ENCODE data around the gene NOTCH1.

The NOTCH1 gene

GRCh38 chr9:136522314-136523237, 23.3 kb downstream of the NOTCH1 start:
- POLR2A ChIA-PET, result interaction anchor here (1.5 kb wide), 1 partner anchor 17 kb away, joined by 4 read pairs; no protein-coding TSS in a partner anchor
- Histone ChIP-seq H3K36me3 (ENCODE audit: control insufficient read depth in 2 of 2, insufficient read depth in 1 of 2, low read length in 2 of 2) (peaks cover 0 to 23% of the 10 kb centered on the region in 2 experiments; a peak in 1 of 3 replicates), H3K4me3 (ENCODE audit: low read depth, low read length) (no peak overlapping the region), H3K27ac (ENCODE audit: extremely low read depth, low read depth, low read length) (no peak overlapping the region), H3K4me1 (ENCODE audit: control insufficient read depth, insufficient read depth, low read length) (no peaks in the 10 kb centered on the region), H3K9me3 (ENCODE audit: control insufficient read depth, insufficient read depth, low read depth, low read length) (no peaks in the 10 kb centered on the region)
- CTCF ChIA-PET, result interaction anchor here (0.5 to 0.7 kb wide), 2 partner anchors 34 to 38 kb away, joined by 3 to 4 read pairs; no protein-coding TSS in a partner anchor
- TF ChIP-seq ZNF768 (tag by site-specific recombination; IDR thresholded peaks at IDR 0.05) (no peak), ZNF521 (tag by site-specific recombination; IDR thresholded peaks at IDR 0.05) (no peak), ZNF692 (tag by site-specific recombination; IDR thresholded peaks at IDR 0.05) (no peak), ZNF530 (tag by site-specific recombination; IDR thresholded peaks at IDR 0.05; ENCODE audit: low read depth) (no peak), ZSCAN30 (tag by site-specific recombination; IDR thresholded peaks at IDR 0.05) (no peak), ZNF776 (tag by site-specific recombination; IDR thresholded peaks at IDR 0.05; ENCODE audit: borderline replicate concordance) (no peak), ZNF501 (tag by site-specific recombination; IDR thresholded peaks at IDR 0.05) (no peak), ZNF174 (tag by site-specific recombination; IDR thresholded peaks at IDR 0.05) (no peak), ZNF549 (tag by site-specific recombination; IDR thresholded peaks at IDR 0.05) (no peak), ZNF529 (tag by site-specific recombination; IDR thresholded peaks at IDR 0.05; ENCODE audit: insufficient replicate concordance) (no peak), KLF17 (tag by site-specific recombination; IDR thresholded peaks at IDR 0.05) (no peak), ZNF221 (tag by site-specific recombination; IDR thresholded peaks at IDR 0.05; ENCODE audit: borderline replicate concordance) (no peak)
- TF ChIP-seq, protein P1, sequence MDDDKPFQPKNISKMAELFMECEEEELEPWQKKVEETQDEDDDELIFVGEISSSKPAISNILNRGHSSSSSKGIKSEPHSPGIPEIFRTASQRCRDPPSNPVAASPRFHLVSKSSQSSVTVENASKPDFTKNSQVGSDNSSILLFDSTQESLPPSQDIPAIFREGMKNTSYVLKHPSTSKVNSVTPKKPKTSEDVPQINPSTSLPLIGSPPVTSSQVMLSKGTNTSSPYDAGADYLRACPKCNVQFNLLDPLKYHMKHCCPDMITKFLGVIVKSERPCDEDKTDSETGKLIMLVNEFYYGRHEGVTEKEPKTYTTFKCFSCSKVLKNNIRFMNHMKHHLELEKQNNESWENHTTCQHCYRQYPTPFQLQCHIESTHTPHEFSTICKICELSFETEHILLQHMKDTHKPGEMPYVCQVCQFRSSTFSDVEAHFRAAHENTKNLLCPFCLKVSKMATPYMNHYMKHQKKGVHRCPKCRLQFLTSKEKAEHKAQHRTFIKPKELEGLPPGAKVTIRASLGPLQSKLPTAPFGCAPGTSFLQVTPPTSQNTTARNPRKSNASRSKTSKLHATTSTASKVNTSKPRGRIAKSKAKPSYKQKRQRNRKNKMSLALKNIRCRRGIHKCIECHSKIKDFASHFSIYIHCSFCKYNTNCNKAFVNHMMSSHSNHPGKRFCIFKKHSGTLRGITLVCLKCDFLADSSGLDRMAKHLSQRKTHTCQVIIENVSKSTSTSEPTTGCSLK (tag by site-specific recombination; IDR thresholded peaks at IDR 0.05), result no peak
- TF ChIP-seq, protein P2, sequence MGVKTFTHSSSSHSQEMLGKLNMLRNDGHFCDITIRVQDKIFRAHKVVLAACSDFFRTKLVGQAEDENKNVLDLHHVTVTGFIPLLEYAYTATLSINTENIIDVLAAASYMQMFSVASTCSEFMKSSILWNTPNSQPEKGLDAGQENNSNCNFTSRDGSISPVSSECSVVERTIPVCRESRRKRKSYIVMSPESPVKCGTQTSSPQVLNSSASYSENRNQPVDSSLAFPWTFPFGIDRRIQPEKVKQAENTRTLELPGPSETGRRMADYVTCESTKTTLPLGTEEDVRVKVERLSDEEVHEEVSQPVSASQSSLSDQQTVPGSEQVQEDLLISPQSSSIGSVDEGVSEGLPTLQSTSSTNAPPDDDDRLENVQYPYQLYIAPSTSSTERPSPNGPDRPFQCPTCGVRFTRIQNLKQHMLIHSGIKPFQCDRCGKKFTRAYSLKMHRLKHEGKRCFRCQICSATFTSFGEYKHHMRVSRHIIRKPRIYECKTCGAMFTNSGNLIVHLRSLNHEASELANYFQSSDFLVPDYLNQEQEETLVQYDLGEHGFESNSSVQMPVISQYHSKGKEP (tag by site-specific recombination; IDR thresholded peaks at IDR 0.05), result no peak

GRCh38 chr9:136521537-136521936, 24.3 kb downstream of the NOTCH1 start:
- Histone ChIP-seq H3K27ac (ENCODE audit: extremely low read depth, low read depth, low read length) (no peak overlapping the region), H3K4me3 (ENCODE audit: low read depth, low read length) (no peak overlapping the region), H3K9me3 (ENCODE audit: control insufficient read depth, insufficient read depth, low read depth, low read length) (no peaks in the 10 kb centered on the region), H3K4me1 (ENCODE audit: control insufficient read depth, insufficient read depth, low read length) (no peaks in the 10 kb centered on the region), H3K36me3 (ENCODE audit: control insufficient read depth in 2 of 2, insufficient read depth in 1 of 2, low read length in 2 of 2) (peaks cover 0 to 28% of the 10 kb centered on the region in 2 experiments; a peak in 1 of 3 replicates)
- CTCF ChIA-PET, result interaction anchor here (1.0 kb wide), 1 partner anchor 34 kb away, joined by 5 read pairs; no protein-coding TSS in a partner anchor
- POLR2A ChIA-PET, result interaction anchor here (0.7 to 1.5 kb wide), 2 partner anchors 18 to 21 kb away, joined by 3 to 4 read pairs; no protein-coding TSS in a partner anchor
- no peak for TF ChIP-seq ZNF624 (tag by site-specific recombination; IDR thresholded peaks at IDR 0.05)
- no peak for TF ChIP-seq SCRT2 (tag by site-specific recombination; IDR thresholded peaks at IDR 0.05)
- no peak for TF ChIP-seq PRDM1 (tag by site-specific recombination; IDR thresholded peaks at IDR 0.05)
- TF ChIP-seq, protein P3, sequence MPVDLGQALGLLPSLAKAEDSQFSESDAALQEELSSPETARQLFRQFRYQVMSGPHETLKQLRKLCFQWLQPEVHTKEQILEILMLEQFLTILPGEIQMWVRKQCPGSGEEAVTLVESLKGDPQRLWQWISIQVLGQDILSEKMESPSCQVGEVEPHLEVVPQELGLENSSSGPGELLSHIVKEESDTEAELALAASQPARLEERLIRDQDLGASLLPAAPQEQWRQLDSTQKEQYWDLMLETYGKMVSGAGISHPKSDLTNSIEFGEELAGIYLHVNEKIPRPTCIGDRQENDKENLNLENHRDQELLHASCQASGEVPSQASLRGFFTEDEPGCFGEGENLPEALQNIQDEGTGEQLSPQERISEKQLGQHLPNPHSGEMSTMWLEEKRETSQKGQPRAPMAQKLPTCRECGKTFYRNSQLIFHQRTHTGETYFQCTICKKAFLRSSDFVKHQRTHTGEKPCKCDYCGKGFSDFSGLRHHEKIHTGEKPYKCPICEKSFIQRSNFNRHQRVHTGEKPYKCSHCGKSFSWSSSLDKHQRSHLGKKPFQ (tag by site-specific recombination; IDR thresholded peaks at IDR 0.05), result no peak
- no peak for TF ChIP-seq EGR2 (tag by site-specific recombination; IDR thresholded peaks at IDR 0.05; ENCODE audit: low read depth)
- no peak for TF ChIP-seq ZNF548 (tag by site-specific recombination; IDR thresholded peaks at IDR 0.05)
- TF ChIP-seq ZNF513 (tag by site-specific recombination; IDR thresholded peaks at IDR 0.05), result no peak
- TF ChIP-seq, protein P4, sequence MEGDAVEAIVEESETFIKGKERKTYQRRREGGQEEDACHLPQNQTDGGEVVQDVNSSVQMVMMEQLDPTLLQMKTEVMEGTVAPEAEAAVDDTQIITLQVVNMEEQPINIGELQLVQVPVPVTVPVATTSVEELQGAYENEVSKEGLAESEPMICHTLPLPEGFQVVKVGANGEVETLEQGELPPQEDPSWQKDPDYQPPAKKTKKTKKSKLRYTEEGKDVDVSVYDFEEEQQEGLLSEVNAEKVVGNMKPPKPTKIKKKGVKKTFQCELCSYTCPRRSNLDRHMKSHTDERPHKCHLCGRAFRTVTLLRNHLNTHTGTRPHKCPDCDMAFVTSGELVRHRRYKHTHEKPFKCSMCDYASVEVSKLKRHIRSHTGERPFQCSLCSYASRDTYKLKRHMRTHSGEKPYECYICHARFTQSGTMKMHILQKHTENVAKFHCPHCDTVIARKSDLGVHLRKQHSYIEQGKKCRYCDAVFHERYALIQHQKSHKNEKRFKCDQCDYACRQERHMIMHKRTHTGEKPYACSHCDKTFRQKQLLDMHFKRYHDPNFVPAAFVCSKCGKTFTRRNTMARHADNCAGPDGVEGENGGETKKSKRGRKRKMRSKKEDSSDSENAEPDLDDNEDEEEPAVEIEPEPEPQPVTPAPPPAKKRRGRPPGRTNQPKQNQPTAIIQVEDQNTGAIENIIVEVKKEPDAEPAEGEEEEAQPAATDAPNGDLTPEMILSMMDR (tag by site-specific recombination; IDR thresholded peaks at IDR 0.05), result no peak
